GM10266 (cell line): ENCODE results near the gene ZNF148.

Source experiments
- DNase-seq: peaks from one replicate; pipeline ENCODE4 v3.0.0; 2012; ENCODE audit errors: extremely low spot score
- CTCF ChIP-seq: IDR thresholded peaks from 2 replicates; pipeline ENCODE4 v1.5.1; 2012; ENCODE audit warnings: mild to moderate bottlenecking, low read depth; ENCODE audit not compliant: control insufficient read depth, insufficient read depth; ENCODE audit errors: missing control alignments

Gene ZNF148

DNA sequence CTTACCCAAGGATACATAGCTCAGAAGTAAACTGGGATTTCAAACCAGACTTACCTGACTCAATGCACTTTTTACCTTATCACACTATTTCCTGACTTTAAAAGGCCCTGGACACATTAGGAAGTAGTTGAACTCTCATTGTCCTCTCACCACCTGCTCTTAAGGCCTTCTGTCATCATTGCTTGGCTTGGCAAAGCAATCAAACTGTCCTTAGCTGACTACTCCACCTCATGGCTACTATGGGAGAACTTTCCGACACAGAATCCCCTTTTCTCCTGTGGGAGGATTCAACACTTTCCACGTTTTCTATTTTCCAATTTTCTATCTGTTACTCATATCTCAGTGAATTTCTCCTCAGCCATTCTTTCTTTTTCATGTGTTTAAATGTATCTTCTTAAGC, 55.4 kb downstream of the ZNF148 start:
- no peak for TF ChIP-seq CTCF
- no peak for DNase-seq

DNA sequence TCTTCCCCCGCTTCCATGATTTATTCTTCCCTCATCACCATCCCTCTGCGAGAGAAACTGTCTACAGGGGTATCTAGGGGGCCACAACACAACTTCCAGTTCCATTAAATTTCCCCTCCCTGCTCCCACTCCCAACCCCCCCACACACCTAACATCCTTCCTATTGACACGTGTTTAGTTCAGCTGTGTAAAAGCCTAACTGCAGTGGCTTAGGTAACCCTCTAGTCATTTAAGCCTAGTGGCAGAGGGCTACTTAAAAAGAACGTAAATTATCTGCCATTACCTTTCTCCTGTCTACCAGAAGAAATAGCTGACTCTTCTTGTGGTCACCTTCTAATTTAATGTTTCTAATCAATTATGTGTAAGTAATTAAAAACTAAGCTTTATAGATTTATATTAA, 56.3 kb downstream of the ZNF148 start:
- no peak for DNase-seq
- no peak for TF ChIP-seq CTCF

GRCh38 chr3:125318167-125318865, 56.8 kb downstream of the ZNF148 start:
- no peak for TF ChIP-seq CTCF
- no peak for DNase-seq

GRCh38 chr3:125317761-125318160, 57.4 kb downstream of the ZNF148 start:
- no peak for TF ChIP-seq CTCF
- no peak for DNase-seq

DNA sequence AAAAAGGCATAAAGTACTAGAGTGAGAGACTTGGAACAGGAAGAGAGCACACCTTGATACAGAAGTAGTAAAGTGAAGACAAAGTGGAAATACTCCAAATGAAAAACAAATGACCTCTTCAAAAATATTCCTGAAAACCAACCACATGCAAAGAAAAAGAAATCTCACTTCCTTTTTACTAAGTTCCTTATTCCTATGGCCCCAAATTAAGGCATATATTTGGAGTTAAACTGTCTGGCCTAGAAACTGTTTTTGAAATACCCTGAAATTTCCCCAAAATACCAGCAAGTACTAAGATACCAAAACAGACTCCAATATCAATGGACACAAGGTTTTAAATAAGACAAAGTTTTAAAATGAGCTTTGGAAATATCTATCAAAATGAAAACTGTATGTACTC, 58.2 kb downstream of the ZNF148 start:
- TF ChIP-seq CTCF: no peak
- no peak for DNase-seq

- no peak for DNase-seq
- no peak for TF ChIP-seq CTCF
These were observed 58.9 kb downstream of the ZNF148 start for GRCh38 chr3:125316246-125316645.

DNA sequence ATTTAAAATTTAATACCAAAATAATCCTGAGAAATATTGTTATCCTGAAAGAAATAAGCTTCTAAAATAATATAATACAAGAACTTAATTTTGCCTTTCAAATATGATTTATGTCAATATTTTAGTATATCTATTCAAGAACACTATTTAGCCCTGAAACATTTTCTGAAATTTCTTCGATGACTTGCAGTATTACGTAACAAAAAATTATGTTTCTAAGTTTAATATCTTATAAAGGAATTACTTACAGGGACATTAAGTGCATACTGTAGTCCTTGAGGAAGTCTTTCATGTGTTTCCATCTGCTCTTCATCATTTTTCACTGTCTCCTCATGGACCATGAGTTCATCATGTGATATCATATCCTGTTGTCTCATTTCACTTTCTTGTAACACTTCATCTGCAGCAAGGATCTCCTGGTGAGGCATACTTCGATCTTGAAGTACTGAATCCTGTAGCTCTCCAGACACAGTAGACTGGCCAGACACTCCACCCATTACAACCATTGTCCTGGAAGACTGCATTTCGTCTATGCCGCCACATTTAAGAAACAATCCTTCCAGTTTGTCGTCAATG, 62.0 kb downstream of the ZNF148 start:
- no peak for TF ChIP-seq CTCF
- DNase-seq: no peak
